ENCODE measurements around the gene ZDHHC8.
A peak's percentile ranks its signal among the peaks of the same experiment; 100 is the strongest.

- TF ChIP-seq POLR2AphosphoS5 (IDR thresholded peaks at IDR 0.05; ENCODE audit: low read depth, low read length) (no peak), SP1 (IDR thresholded peaks at IDR 0.05; ENCODE audit: low read depth) (no peak), CBX3 (IDR thresholded peaks at IDR 0.05; ENCODE audit: low read depth) (no peak), CEBPB (IDR thresholded peaks at IDR 0.05; ENCODE audit: low read depth) (no peak), JUND (IDR thresholded peaks at IDR 0.05) (no peak), EGR1 (IDR thresholded peaks at IDR 0.05; ENCODE audit: low read depth) (no peak), POLR2A (IDR thresholded peaks at IDR 0.05; ENCODE audit: borderline replicate concordance, extremely low read depth, insufficient read depth, insufficient read length) (no peak), EZH2 (IDR thresholded peaks at IDR 0.05) (no peak), FOSL1 (IDR thresholded peaks at IDR 0.05; ENCODE audit: low read depth) (no peak), ZNF274 (IDR thresholded peaks at IDR 0.05; ENCODE audit: low read depth, low read length) (no peak)
- TF ChIP-seq, protein P1, sequence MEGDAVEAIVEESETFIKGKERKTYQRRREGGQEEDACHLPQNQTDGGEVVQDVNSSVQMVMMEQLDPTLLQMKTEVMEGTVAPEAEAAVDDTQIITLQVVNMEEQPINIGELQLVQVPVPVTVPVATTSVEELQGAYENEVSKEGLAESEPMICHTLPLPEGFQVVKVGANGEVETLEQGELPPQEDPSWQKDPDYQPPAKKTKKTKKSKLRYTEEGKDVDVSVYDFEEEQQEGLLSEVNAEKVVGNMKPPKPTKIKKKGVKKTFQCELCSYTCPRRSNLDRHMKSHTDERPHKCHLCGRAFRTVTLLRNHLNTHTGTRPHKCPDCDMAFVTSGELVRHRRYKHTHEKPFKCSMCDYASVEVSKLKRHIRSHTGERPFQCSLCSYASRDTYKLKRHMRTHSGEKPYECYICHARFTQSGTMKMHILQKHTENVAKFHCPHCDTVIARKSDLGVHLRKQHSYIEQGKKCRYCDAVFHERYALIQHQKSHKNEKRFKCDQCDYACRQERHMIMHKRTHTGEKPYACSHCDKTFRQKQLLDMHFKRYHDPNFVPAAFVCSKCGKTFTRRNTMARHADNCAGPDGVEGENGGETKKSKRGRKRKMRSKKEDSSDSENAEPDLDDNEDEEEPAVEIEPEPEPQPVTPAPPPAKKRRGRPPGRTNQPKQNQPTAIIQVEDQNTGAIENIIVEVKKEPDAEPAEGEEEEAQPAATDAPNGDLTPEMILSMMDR (IDR thresholded peaks at IDR 0.05 in 2 of 3, conservative IDR thresholded peaks at IDR 0.05 in 1 of 3; ENCODE audit: borderline replicate concordance in 1 of 3, insufficient read depth in 1 of 3, low read depth in 2 of 3, low read length in 2 of 3): peak; percentile 94 to 98 (median 98)
- TF ChIP-seq, protein P2, sequence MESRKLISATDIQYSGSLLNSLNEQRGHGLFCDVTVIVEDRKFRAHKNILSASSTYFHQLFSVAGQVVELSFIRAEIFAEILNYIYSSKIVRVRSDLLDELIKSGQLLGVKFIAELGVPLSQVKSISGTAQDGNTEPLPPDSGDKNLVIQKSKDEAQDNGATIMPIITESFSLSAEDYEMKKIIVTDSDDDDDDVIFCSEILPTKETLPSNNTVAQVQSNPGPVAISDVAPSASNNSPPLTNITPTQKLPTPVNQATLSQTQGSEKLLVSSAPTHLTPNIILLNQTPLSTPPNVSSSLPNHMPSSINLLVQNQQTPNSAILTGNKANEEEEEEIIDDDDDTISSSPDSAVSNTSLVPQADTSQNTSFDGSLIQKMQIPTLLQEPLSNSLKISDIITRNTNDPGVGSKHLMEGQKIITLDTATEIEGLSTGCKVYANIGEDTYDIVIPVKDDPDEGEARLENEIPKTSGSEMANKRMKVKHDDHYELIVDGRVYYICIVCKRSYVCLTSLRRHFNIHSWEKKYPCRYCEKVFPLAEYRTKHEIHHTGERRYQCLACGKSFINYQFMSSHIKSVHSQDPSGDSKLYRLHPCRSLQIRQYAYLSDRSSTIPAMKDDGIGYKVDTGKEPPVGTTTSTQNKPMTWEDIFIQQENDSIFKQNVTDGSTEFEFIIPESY (IDR thresholded peaks at IDR 0.05; ENCODE audit: extremely low read depth, insufficient replicate concordance, low read length): no peak
- TF ChIP-seq, protein P3, sequence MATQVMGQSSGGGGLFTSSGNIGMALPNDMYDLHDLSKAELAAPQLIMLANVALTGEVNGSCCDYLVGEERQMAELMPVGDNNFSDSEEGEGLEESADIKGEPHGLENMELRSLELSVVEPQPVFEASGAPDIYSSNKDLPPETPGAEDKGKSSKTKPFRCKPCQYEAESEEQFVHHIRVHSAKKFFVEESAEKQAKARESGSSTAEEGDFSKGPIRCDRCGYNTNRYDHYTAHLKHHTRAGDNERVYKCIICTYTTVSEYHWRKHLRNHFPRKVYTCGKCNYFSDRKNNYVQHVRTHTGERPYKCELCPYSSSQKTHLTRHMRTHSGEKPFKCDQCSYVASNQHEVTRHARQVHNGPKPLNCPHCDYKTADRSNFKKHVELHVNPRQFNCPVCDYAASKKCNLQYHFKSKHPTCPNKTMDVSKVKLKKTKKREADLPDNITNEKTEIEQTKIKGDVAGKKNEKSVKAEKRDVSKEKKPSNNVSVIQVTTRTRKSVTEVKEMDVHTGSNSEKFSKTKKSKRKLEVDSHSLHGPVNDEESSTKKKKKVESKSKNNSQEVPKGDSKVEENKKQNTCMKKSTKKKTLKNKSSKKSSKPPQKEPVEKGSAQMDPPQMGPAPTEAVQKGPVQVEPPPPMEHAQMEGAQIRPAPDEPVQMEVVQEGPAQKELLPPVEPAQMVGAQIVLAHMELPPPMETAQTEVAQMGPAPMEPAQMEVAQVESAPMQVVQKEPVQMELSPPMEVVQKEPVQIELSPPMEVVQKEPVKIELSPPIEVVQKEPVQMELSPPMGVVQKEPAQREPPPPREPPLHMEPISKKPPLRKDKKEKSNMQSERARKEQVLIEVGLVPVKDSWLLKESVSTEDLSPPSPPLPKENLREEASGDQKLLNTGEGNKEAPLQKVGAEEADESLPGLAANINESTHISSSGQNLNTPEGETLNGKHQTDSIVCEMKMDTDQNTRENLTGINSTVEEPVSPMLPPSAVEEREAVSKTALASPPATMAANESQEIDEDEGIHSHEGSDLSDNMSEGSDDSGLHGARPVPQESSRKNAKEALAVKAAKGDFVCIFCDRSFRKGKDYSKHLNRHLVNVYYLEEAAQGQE (IDR thresholded peaks at IDR 0.05; ENCODE audit: low read depth): no peak
Measured at GRCh38 chr22:20156611-20157429, 25.2 kb downstream of the ZDHHC8 start.

Measured in HCT116 (cell line).